Hepatocyte (in vitro differentiated cells): ENCODE results near the gene ATP9B.

Experiments
- EZH2 ChIP-seq: fragments of 200-600 bp; sonication (generic); IDR thresholded peaks from 2 replicates; pipeline ENCODE4 v1.6.1; 2016; ENCODE audit warnings: antibody characterized with exemption, mild to moderate bottlenecking, borderline replicate concordance
- EZH2phosphoT487 ChIP-seq: fragments of 200-600 bp; sonication (generic); IDR thresholded peaks from one replicate; pipeline ENCODE4 v1.6.1; 2018; ENCODE audit warnings: antibody characterized with exemption, mild to moderate bottlenecking, low read depth, moderate library complexity; ENCODE audit not compliant: unreplicated experiment, severe bottlenecking
- TF ChIP-seq, protein P1 (sequence below): fragments of 200-600 bp; sonication (generic); IDR thresholded peaks from 2 replicates; pipeline ENCODE4 v1.5.1; 2016; ENCODE audit warnings: antibody characterized with exemption, mild to moderate bottlenecking; ENCODE audit not compliant: poor library complexity

DNA sequence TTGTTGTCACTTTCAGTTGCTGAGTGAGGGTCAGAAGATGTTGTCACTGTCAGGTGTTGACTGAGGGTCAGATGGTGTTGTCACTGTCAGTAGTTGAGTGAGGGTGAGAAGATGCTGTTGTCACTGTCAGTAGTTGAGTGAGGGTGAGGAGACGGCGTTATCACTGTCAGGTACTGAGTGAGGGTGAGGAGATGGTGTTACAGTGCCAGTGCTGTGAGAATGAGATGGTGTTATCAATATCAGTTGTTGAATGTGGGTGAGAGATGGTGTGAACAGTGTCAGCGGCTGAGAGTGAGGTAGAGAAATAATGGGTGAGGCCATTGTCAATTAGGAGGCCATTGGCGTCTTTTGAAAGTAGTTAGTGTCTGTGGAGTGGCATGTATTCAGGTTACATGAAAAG, 1.6 kb upstream of the ATP9B start:
- TF ChIP-seq, protein P1, sequence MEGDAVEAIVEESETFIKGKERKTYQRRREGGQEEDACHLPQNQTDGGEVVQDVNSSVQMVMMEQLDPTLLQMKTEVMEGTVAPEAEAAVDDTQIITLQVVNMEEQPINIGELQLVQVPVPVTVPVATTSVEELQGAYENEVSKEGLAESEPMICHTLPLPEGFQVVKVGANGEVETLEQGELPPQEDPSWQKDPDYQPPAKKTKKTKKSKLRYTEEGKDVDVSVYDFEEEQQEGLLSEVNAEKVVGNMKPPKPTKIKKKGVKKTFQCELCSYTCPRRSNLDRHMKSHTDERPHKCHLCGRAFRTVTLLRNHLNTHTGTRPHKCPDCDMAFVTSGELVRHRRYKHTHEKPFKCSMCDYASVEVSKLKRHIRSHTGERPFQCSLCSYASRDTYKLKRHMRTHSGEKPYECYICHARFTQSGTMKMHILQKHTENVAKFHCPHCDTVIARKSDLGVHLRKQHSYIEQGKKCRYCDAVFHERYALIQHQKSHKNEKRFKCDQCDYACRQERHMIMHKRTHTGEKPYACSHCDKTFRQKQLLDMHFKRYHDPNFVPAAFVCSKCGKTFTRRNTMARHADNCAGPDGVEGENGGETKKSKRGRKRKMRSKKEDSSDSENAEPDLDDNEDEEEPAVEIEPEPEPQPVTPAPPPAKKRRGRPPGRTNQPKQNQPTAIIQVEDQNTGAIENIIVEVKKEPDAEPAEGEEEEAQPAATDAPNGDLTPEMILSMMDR: no peak
- TF ChIP-seq EZH2: no peak
- TF ChIP-seq EZH2phosphoT487: no peak
